Sigmoid colon (tissue), 7 donors: ENCODE measurements around the gene CLCNKA. TPM values are rescaled to one million over a fixed set of nuclear protein-coding genes. Genes with fewer than 3 reads are reported as not detected.

Experiments
- DNase-seq: peaks from one replicate; pipeline ENCODE4 v3.0.0-alpha.2; 2019
- H3K27ac ChIP-seq, 4 donors: fragments of 200-600 bp; sonication (generic); one replicate each; pipeline ENCODE4 v1.5.1; 2016 to 2019; ENCODE audit warnings: mild to moderate bottlenecking in 1 of 4
- H3K27me3 ChIP-seq, 3 donors: fragments of 200-600 bp; sonication (generic); one replicate each; pipeline ENCODE4 v1.5.1; 2019; ENCODE audit warnings: mild to moderate bottlenecking in 1 of 3
- H3K36me3 ChIP-seq, 4 donors: fragments of 200-600 bp; sonication (generic); one replicate each; pipeline ENCODE4 v1.5.1; 2016 to 2019
- H3K4me1 ChIP-seq, 4 donors: fragments of 200-600 bp; sonication (generic); one replicate each; pipeline ENCODE4 v1.5.1; 2017 to 2019
- H3K4me3 ChIP-seq, 4 donors: fragments of 200-600 bp; sonication (generic); one replicate each; pipeline ENCODE4 v1.5.1; 2017 to 2019; ENCODE audit warnings: mild to moderate bottlenecking in 2 of 4, moderate library complexity in 1 of 4
- H3K9me3 ChIP-seq, 4 donors: fragments of 200-600 bp in 3 of 4; sonication (generic) in 3 of 4; one replicate each; pipeline versions ENCODE4 v1.5.1 to v1.6.1; 2013 to 2019
- CTCF ChIP-seq, 4 experiments: fragments of 450-650 bp in 3 of 4; fragments of 200-600 bp in 1 of 4; IDR thresholded peaks; one replicate each; pipeline ENCODE4 v1.5.1; 2016 to 2019; ENCODE audit warnings: antibody characterized with exemption in 4 of 4, mild to moderate bottlenecking in 3 of 4, moderate library complexity in 2 of 4
- EP300 ChIP-seq, 4 donors: sonication (generic); formaldehyde crosslinking; IDR thresholded peaks; one replicate each; pipeline ENCODE4 v1.6.1; 2017; ENCODE audit warnings: antibody characterized with exemption in 4 of 4
- POLR2A ChIP-seq, 2 donors: fragments of 450-650 bp; IDR thresholded peaks; one replicate each; pipeline ENCODE4 v1.6.1; 2016; ENCODE audit warnings: antibody characterized with exemption in 2 of 2, mild to moderate bottlenecking in 2 of 2, moderate library complexity in 2 of 2
- POLR2AphosphoS5 ChIP-seq, 4 donors: sonication (generic); formaldehyde crosslinking; IDR thresholded peaks; one replicate each; pipeline ENCODE4 v1.6.1; 2017; ENCODE audit warnings: antibody characterized with exemption in 4 of 4
- WGBS, 2 donors: extraction: QIAGEN DNeasy Blood & Tissue Kit; methylation state at CpG; one replicate each; pipeline ENCODE4 v1.1.7; 2013; 5-methylcytosine and 5-hydroxymethylcytosine counted together
- intact Hi-C: fragments of 100-400 bp; cut with DNase I; formaldehyde crosslinking; loops from one replicate; pipeline ENCODE4 v1.15.1; 2023
- polyA plus RNA-seq, 3 donors: library from polyadenylated mRNA; stranded (reverse); fragments of 200-250 nt; gene quantifications; one replicate each; pipeline ENCODE4 v1.2.3, GENCODE V29; 2013
- total RNA-seq, 4 donors: library from RNA; depleted of rRNA; stranded (reverse); fragments of >200 nt; gene quantifications; one replicate each; pipeline ENCODE4 v1.1.0, GENCODE V29; 2016
- donor health status: healthy with polysubstance abuse.
- donor health status: Bipolar disorder and iron deficiency.
- donor health status: healthy.

The CLCNKA gene
- total and polyA plus RNA-seq, 7 donors = 0.13 to 1.1 TPM; not detected in 5

GRCh38 chr1:16009030-16009460 is 12.8 kb upstream of the CLCNKA start:
- no peaks in the 10 kb centered on the region for H3K27me3 ChIP-seq
- 1 to 3% methylated on average over 4 of the region's 4 CpGs for WGBS, 2 donors
- intact Hi-C loops = loop anchor here (1.0 to 5.0 kb wide), 3 partner anchors 23 to 192 kb away; no protein-coding TSS in a partner anchor
- H3K9me3 ChIP-seq = no peaks in the 10 kb centered on the region
- no peak overlapping the region for H3K4me3 ChIP-seq
- no peak overlapping the region for H3K27ac ChIP-seq
- DNase-seq = peak; percentile 92
- H3K36me3 ChIP-seq = no peaks in the 10 kb centered on the region
- peaks cover 0 to 25% (median 19%) of the 10 kb centered on the region in 4 donors for H3K4me1 ChIP-seq
- TF ChIP-seq CTCF (IDR thresholded peaks at IDR 0.05) = peak; percentile 97 to 99 (median 98)
- no peak for TF ChIP-seq POLR2AphosphoS5 (IDR thresholded peaks at IDR 0.05)

DNA sequence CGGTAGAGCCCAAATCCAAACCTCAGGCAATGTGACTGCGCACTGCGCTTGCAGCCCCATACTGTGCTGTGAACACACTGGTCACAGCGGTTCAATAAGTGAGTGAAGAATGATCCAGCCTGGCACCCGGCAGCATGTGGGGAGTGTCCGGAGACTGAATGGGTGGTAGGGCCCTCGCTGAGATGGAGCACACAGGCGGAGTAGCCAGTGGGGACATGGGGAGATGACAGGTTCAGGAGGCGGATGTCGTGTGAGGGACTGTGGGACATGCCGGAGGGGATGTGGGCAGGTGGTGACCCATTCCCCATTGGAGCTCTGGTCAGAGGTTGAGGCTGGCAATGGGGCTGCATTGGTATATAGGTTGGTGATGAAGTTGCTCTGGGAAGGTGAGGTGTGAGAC is 12.2 kb upstream of the CLCNKA start:
- H3K4me1 ChIP-seq = peaks cover 0 to 31% (median 26%) of the 10 kb centered on the region in 4 donors
- DNase-seq = no peak
- H3K9me3 ChIP-seq = no peaks in the 10 kb centered on the region
- no peak overlapping the region for H3K27ac ChIP-seq
- 87 to 93% methylated on average over 11 of the region's 11 CpGs for WGBS, 2 donors
- intact Hi-C loops = loop anchor here (1.0 to 5.0 kb wide), 3 partner anchors 23 to 192 kb away; no protein-coding TSS in a partner anchor
- H3K36me3 ChIP-seq = no peaks in the 10 kb centered on the region
- no peaks in the 10 kb centered on the region for H3K27me3 ChIP-seq
- TF ChIP-seq POLR2AphosphoS5 (IDR thresholded peaks at IDR 0.05) (no peak), EP300 (IDR thresholded peaks at IDR 0.05) (no peak), POLR2A (IDR thresholded peaks at IDR 0.05) (no peak), CTCF (IDR thresholded peaks at IDR 0.05) (no peak)
- no peak overlapping the region for H3K4me3 ChIP-seq

- TF ChIP-seq EP300 (IDR thresholded peaks at IDR 0.05) = no peak
- TF ChIP-seq CTCF (IDR thresholded peaks at IDR 0.05) = no peak
- no peak for TF ChIP-seq POLR2A (IDR thresholded peaks at IDR 0.05)
- TF ChIP-seq POLR2AphosphoS5 (IDR thresholded peaks at IDR 0.05) = no peak
- no peaks in the 10 kb centered on the region for H3K9me3 ChIP-seq
- peaks cover 0 to 43% (median 37%) of the 10 kb centered on the region in 4 donors for H3K4me1 ChIP-seq
- no peak for DNase-seq
- peak overlapping the region in 1 of 4 donors; percentile 14 for H3K27ac ChIP-seq
- H3K36me3 ChIP-seq = no peaks in the 10 kb centered on the region
- no peaks in the 10 kb centered on the region for H3K27me3 ChIP-seq
- intact Hi-C loops = no loop called here
- 96 to 97% methylated on average over 3 of the region's 3 CpGs for WGBS, 2 donors
- no peak overlapping the region for H3K4me3 ChIP-seq
Measured at GRCh38 chr1:16010837-16011236, 11.0 kb upstream of the CLCNKA start.

DNA sequence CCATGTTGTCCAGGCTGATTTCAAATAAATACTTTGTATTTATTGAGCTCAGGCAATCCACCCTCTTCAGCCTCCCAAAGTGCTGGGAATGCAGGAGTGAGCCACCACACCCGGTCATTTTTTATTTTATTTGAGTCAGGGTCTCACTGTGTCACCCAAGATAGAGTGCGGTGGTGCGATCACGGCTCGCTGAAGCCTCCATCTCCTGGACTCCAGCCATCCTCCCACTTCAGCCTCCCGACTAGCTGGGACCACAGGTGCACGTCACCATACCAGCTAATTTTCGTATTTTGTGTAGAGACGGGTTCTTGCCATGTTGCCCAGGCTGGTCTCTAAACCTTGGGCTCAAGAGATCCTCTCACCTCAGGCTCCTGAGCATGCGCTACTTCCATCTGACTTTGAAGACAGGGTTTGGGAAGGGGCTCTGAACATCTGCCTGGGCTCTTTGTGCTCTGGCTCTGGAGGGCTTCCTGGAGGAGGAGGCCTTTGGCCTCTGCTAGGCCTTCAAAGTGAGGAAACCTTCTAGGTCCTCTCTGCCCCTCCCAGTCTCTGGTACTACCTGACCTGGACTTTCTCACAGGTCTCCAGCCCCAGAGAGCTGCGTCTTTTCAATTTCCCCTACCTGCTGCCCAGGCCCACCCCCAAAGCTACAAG is 9.8 kb upstream of the CLCNKA start:
- no peaks in the 10 kb centered on the region for H3K27me3 ChIP-seq
- H3K4me3 ChIP-seq = no peak overlapping the region
- peaks cover 0 to 54% (median 43%) of the 10 kb centered on the region in 4 donors for H3K4me1 ChIP-seq
- no peaks in the 10 kb centered on the region for H3K36me3 ChIP-seq
- H3K27ac ChIP-seq = peak overlapping the region; percentile 92 to 94 (median 94)
- no peak for TF ChIP-seq POLR2A (IDR thresholded peaks at IDR 0.05)
- no peak for TF ChIP-seq CTCF (IDR thresholded peaks at IDR 0.05)
- TF ChIP-seq EP300 (IDR thresholded peaks at IDR 0.05) = no peak
- no peak for TF ChIP-seq POLR2AphosphoS5 (IDR thresholded peaks at IDR 0.05)
- intact Hi-C loops = no loop called here
- DNase-seq = no peak
- no peaks in the 10 kb centered on the region for H3K9me3 ChIP-seq
- 90 to 95% methylated on average over 11 of the region's 11 CpGs for WGBS, 2 donors
